NCI-H774 (cell line): ENCODE results near the gene BIRC3.
"Not testable (repeated sequence)": the region's sequence is repeated elsewhere in the genome, so short reads cannot be mapped to it uniquely, and the experiment has no call there.

ENCODE experiments used
- DNase-seq: peaks from one replicate; lab custom pipeline; 2025; lab: John Stamatoyannopoulos, UW

BIRC3 gene

DNA sequence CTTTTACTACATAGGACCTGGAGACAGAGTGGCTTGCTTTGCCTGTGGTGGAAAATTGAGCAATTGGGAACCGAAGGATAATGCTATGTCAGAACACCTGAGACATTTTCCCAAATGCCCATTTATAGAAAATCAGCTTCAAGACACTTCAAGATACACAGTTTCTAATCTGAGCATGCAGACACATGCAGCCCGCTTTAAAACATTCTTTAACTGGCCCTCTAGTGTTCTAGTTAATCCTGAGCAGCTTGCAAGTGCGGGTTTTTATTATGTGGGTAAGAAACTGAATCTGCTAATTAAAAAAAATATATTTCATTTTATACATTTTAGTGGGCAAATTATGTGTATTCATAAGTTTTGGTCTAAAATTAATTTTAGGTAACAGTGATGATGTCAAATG is 7.8 kb downstream of the BIRC3 start:
- no peak for DNase-seq

DNA sequence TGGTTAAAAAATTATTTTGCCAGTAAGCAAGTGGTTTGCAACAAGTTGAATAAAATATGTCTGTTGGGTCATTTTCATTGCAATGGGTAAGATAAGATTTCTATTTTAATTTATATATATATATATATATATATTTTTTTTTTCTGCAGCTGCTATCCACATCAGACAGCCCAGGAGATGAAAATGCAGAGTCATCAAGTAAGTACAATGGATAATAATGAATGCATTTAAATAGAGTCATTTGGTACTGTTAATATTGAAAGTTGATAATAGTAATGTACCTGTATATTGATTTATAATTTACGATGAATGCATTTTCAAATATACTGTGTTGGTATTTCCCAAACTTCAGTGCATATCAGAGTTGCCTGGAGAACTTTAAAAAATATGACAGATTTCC is 11.5 kb downstream of the BIRC3 start:
- no peak for DNase-seq

GRCh38 chr11:102330231-102330630 is 12.9 kb downstream of the BIRC3 start:
- DNase-seq: no peak

GRCh38 chr11:102331341-102331740 is 14.1 kb downstream of the BIRC3 start:
- no peak for DNase-seq

GRCh38 chr11:102332611-102332994 is 15.3 kb downstream of the BIRC3 start:
- DNase-seq: no peak

- no peak for DNase-seq
Measured at GRCh38 chr11:102338479-102339010, 21.3 kb downstream of the BIRC3 start.

DNA sequence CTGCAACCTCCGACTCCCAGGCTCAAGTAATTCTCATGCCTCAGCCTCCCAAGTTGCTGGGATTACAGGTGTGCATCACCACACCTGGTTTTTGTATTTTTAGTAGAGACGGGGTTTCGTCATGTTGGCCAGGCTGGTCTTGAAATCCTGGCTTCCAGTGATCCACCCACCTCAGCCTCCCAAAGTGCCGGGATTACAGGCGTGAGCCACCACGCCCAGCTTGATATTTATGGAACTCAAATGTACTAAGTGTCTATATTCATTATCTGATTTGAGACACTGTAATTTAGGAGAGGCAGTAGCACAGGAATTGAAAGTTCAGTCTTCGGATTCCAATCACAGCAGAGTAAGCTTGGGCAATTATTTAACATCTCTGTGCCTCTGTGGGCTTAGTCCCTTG is 24.0 kb downstream of the BIRC3 start:
- not testable (repeated sequence) for DNase-seq

DNA sequence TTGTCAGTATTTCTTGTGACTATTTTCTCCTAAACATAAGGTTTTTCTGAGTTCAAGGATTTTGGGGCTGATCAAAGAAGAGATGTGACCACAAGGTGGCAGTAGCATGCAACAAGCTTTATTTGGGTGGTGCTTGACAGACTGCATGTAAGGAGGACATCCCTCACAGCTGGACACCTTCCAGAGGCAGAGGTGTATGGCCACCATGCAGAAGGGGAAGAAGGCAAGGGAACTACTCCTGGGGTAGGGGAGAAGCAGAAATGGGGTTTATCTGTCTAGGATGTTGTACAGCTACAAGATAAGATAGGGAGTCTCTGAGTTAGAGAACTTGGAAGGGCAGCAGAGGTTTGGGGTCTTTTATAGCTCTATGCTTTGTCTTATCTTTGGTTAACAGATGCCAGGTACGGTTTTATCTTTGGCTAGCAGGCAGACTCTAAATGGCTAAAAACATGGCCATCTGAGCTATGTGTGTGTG is 24.6 kb downstream of the BIRC3 start:
- DNase-seq: peak; percentile 77

- DNase-seq: no peak
Measured at GRCh38 chr11:102343809-102344208, 26.5 kb downstream of the BIRC3 start.

GRCh38 chr11:102345904-102346303 is 28.6 kb downstream of the BIRC3 start:
- no peak for DNase-seq

DNA sequence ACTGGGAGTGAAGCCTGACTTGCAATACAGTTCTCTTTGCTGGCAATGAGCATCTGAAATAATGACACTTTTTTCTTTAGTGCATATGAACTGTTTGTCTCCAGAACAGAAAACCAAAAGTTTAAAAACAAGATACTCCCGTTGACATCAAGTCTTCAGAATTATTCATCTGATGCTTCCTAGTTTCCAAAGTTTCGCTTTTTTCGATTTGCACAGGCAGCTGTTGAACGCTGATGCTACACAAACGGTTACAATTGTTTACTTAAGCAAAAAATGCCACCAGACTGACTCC is 29.1 kb downstream of the BIRC3 start:
- DNase-seq: no peak

DNA sequence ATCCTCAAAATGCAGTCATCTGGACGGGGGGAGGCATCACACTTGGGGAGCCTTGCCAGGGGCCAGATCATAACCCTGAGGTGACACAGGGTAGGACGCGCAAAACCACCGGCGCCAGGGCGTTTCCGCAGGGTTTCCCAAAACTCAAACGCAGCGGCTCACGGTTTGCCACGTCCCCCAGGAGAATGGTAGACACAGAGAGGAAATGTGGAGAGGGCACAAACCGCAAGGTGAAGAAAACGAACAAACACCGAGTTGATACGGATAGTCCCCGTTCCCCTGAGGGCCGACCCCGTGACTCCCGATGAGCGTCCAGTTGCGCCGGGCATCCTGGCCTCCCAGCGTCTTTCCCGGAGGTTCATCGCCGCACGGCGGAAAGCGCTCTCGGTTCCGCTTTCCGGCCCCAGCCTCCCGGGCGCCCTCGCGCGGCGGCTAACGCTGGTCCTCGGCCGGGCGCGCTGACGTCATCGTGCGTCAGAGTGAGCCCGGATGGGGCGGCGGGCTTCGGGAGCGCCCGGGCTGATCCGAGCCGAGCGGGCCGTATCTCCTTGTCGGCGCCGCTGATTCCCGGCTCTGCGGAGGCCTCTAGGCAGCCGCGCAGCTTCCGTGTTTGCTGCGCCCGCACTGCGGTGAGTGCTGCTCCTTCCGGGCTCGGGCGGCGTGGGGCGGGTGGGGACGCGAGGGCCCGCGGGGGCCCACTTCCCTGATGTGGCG is 29.6 kb downstream of the BIRC3 start, which contains the start of gene BIRC2:
Gene BIRC2, plus strand, starts transcription at position 467 of the 714 bp plus-strand sequence. CDS start 2,641 bp downstream, outside the sequence.
- peak; percentile 95 for DNase-seq

- no peak for DNase-seq
Measured at GRCh38 chr11:102347462-102348370, 30.4 kb downstream of the BIRC3 start.

- DNase-seq: no peak
Measured at GRCh38 chr11:102357116-102357515, 39.8 kb downstream of the BIRC3 start.

GRCh38 chr11:102359372-102359771 is 42.1 kb downstream of the BIRC3 start:
- no peak for DNase-seq

DNA sequence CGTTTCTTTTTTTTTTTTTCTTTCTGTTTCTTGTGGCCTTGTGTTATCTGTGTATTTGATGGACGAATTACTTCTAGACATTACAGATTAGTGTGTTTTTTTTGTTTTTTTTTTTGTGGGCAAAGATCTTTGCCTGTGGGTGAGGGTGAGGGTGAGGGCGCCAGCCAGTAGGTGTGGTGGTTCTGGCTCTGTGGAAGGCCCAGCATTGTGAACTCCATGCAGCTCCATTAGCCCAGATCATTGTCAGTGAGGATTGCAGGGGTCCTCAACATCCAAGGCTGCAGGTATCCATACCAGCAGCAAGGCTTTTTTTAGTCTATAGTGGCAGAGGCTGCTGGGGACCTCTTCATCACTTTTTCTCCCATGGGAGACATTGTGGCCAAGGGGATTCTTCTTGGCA is 43.4 kb downstream of the BIRC3 start:
- no peak for DNase-seq

- DNase-seq: no peak
Measured at GRCh38 chr11:102361086-102362031, 44.1 kb downstream of the BIRC3 start.

- no peak for DNase-seq
Measured at GRCh38 chr11:102364991-102365390, 47.7 kb downstream of the BIRC3 start.

DNA sequence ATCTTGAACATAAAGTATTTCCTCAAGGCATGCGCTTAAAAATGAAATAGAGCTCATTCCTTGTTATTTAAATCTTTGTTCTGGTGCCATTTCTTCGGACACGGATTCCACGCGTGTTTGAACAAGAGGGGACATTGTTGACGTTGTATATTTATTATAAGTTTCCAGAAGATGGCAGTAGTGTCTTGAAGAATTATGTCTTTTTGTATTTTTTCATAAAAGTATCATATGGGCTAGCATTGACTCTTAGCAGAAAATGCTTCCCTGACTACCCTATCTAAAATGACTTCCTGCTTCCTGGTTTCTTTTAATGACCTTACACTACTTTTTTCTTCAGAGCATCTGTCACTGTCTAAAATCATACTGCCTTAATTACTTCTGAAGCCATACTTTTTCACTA is 50.1 kb downstream of the BIRC3 start:
- no peak for DNase-seq

DNA sequence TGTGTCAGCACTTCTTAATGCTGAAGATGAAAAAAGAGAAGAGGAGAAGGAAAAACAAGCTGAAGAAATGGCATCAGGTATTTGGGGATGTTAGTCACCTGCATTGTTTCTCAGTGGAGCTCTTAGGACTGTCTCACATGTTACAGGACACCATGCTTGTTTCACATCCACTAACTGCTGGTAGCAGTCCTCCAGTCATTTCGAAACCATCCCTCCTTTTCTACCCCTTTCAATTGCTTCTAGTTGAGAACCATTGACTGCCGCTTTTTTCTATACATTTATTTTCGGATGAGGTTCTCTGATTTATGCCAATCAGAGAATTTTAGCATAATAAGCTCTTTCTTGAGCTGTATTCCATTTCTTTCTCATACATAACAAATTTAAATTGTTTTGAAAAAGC is 51.2 kb downstream of the BIRC3 start:
- no peak for DNase-seq

GRCh38 chr11:102374633-102375424 is 57.5 kb downstream of the BIRC3 start:
- not testable (repeated sequence) for DNase-seq
